Activated T-cell treated with anti-CD3 and anti-CD28 coated beads, Interleukin-2, amount 50 U/mL, for 4 hours (primary cell): ENCODE measurements around the gene ACER1. TPM values are rescaled to one million over a fixed set of nuclear protein-coding genes. Genes with fewer than 3 reads are reported as not detected.
A peak's percentile ranks its signal among the peaks of the same experiment; 100 is the strongest.

Experiments
- ATAC-seq, 2 donors: fragments of 200-7000 bp; cut with Tn5 transposase; one replicate each; pipeline ENCODE4 v1.10.0; 2021
- DNase-seq: peaks from one replicate; pipeline ENCODE4 v3.0.0-alpha.2; 2020
- H3K27me3 Mint-ChIP-seq: one replicate; pipeline ENCODE4 v1.8.0; 2021; ENCODE audit warnings: low read depth, mixed read lengths
- H3K36me3 Mint-ChIP-seq: one replicate; pipeline ENCODE4 v1.8.0; 2022; ENCODE audit warnings: mixed read lengths; ENCODE audit not compliant: insufficient read depth
- H3K4me1 Mint-ChIP-seq: one replicate; pipeline ENCODE4 v1.8.0; 2021; ENCODE audit warnings: low read depth, mixed read lengths
- H3K4me3 Mint-ChIP-seq: one replicate; pipeline ENCODE4 v1.8.0; 2021; ENCODE audit warnings: mild to moderate bottlenecking, moderate library complexity, mixed read lengths
- H3K9me3 Mint-ChIP-seq: one replicate; pipeline ENCODE4 v1.8.0; 2021; ENCODE audit warnings: mixed read lengths
- total RNA-seq, 3 donors: library from RNA; stranded (reverse); gene quantifications; one replicate each; pipeline ENCODE4 v1.2.1, GENCODE V29; 2021

The ACER1 gene
- under 1 TPM; 0.13 to 0.22 (median 0.15) TPM for total RNA-seq

GRCh38 chr19:6333439-6333838, at the start of gene ACER1:
Gene ACER1, minus strand, starts transcription at chr19:6333612. Its CDS starts 61 bp downstream, at chr19:6333551.
- H3K4me3 Mint-ChIP-seq, result no peak within 1 kb of the TSS
- H3K27me3 Mint-ChIP-seq, result no peaks in the 10 kb centered on the region

GRCh38 chr19:6383188-6383587, 49.8 kb upstream of the ACER1 start:
- Mint-ChIP-seq H3K9me3 (no peaks in the 10 kb centered on the region), H3K4me1 (no peaks in the 10 kb centered on the region), H3K27me3 (no peaks in the 10 kb centered on the region), H3K36me3 (peaks cover 41% of the 10 kb centered on the region), H3K4me3 (no peak overlapping the region)
- ATAC-seq (no peak), DNase-seq (no peak)

More at GRCh38 chr19:6333439-6333838, at the start of gene ACER1:
- DNase-seq (no peak), ATAC-seq (no peak)
- Mint-ChIP-seq H3K9me3 (no peaks in the 10 kb centered on the region), H3K4me1 (no peaks in the 10 kb centered on the region), H3K36me3 (peaks cover 2% of the 10 kb centered on the region)

GRCh38 chr19:6381030-6381750, 47.8 kb upstream of the ACER1 start:
- ATAC-seq, result no peak
- Mint-ChIP-seq H3K9me3 (no peaks in the 10 kb centered on the region), H3K4me3 (no peak overlapping the region), H3K27me3 (no peaks in the 10 kb centered on the region), H3K4me1 (no peaks in the 10 kb centered on the region), H3K36me3 (peaks cover 35% of the 10 kb centered on the region)
- DNase-seq, result no peak

DNA sequence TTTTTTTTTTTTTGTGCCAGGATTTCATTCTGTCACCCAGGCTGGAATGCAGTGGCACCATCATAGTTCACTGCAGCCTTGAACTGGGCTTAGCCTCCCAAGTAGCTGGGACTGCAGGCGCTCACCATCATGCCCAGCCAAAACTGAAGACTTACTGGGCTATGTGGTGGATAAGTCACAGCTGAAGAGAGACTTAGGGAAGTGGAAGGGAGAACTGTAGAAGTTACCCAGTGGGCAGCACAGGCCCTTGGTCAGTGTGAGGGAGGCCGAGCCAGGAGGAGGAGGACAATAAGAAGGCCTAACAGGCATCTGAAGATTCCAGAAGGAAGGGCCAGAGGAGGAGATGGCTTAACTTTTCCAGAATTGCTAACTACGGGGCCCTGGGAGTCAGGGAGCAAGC, 46.3 kb upstream of the ACER1 start:
- no peaks in the 10 kb centered on the region for H3K27me3 Mint-ChIP-seq
- no peak for ATAC-seq
- H3K4me1 Mint-ChIP-seq, result no peaks in the 10 kb centered on the region
- H3K9me3 Mint-ChIP-seq, result no peaks in the 10 kb centered on the region
- DNase-seq, result no peak
- no peak overlapping the region for H3K4me3 Mint-ChIP-seq
- peaks cover 27% of the 10 kb centered on the region for H3K36me3 Mint-ChIP-seq

- H3K9me3 Mint-ChIP-seq, result no peaks in the 10 kb centered on the region
- H3K27me3 Mint-ChIP-seq, result no peaks in the 10 kb centered on the region
- peaks cover 27% of the 10 kb centered on the region for H3K36me3 Mint-ChIP-seq
- no peak for DNase-seq
- no peak overlapping the region for H3K4me3 Mint-ChIP-seq
- peaks cover 4% of the 10 kb centered on the region for H3K4me1 Mint-ChIP-seq
- ATAC-seq, result no peak
Measured at GRCh38 chr19:6378486-6378885, 45.1 kb upstream of the ACER1 start.

DNA sequence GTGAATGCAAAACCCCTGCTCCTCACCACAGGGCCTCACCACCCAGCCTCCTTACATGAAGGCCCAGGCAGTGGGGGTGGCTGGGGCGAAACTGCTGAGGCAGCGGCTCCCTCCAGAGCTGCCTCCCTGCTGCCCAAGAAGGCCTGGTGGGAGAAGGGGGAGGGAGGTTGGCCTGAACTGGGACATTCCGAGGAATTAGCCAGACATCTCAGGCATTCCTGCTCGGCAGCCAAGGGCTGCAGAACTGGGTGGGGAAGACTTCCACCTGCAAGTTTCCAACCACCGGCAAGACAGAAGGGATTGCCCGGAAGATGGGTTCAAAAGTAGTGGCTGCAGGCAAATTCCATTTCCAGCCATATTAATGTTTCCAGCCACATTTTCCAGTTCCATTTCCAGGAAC, 44.6 kb upstream of the ACER1 start:
- Mint-ChIP-seq H3K36me3 (peaks cover 24% of the 10 kb centered on the region), H3K9me3 (no peaks in the 10 kb centered on the region), H3K4me1 (peaks cover 4% of the 10 kb centered on the region), H3K4me3 (no peak overlapping the region), H3K27me3 (no peaks in the 10 kb centered on the region)
- no peak for DNase-seq
- no peak for ATAC-seq

GRCh38 chr19:6376512-6377190, 43.2 kb upstream of the ACER1 start:
- H3K27me3 Mint-ChIP-seq, result no peaks in the 10 kb centered on the region
- ATAC-seq (no peak), DNase-seq (no peak)
- H3K36me3 Mint-ChIP-seq, result peaks cover 18% of the 10 kb centered on the region
- H3K9me3 Mint-ChIP-seq, result no peaks in the 10 kb centered on the region
- H3K4me1 Mint-ChIP-seq, result peaks cover 8% of the 10 kb centered on the region
- no peak overlapping the region for H3K4me3 Mint-ChIP-seq

DNA sequence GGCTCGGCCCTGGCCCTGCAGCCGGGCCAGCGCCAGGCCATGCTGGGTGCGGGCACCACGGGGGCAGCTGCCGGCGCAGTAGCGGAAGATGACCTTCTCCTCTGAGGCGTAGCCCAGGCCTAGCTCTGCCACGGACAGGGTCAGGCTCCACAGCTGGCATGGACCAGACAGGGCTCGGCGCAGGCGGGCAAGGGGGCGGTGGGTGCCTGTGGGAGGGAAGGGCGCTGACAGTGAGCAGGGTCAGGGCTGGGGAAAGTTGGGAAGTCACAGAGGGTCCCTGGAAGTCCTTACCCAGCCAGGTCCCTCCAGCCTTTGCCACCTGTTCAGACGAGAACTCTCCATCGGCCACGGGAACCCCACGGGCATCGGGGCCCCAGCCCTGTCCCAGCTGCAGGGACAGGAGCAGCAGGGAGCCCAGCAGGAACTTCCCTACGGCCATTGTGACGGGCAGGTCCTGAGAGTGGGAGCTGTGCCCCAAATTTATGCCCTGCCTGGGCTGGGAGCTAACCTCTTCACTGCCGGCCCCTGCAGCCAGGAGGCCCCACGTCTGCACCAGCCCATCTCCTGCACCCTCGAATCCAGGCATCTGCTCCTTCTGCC, 42.1 kb upstream of the ACER1 start, which contains the start of gene PSPN:
Gene PSPN, minus strand, starts transcription at position 523 of the 600 bp plus-strand sequence. Its CDS starts 84 bp downstream, at position 439.
- Mint-ChIP-seq H3K36me3 (peaks cover 10% of the 10 kb centered on the region), H3K27me3 (no peaks in the 10 kb centered on the region), H3K9me3 (no peaks in the 10 kb centered on the region), H3K4me3 (no peak within 1 kb of the TSS), H3K4me1 (peaks cover 8% of the 10 kb centered on the region)
- ATAC-seq, result no peak
- DNase-seq, result no peak

GRCh38 chr19:6374711-6375410, 41.4 kb upstream of the ACER1 start:
- DNase-seq (no peak), ATAC-seq (no peak)
- no peaks in the 10 kb centered on the region for H3K27me3 Mint-ChIP-seq
- H3K4me1 Mint-ChIP-seq, result peaks cover 8% of the 10 kb centered on the region
- peaks cover 5% of the 10 kb centered on the region for H3K36me3 Mint-ChIP-seq
- H3K9me3 Mint-ChIP-seq, result no peaks in the 10 kb centered on the region
- no peak overlapping the region for H3K4me3 Mint-ChIP-seq

GRCh38 chr19:6374161-6374709, 40.8 kb upstream of the ACER1 start:
- DNase-seq, result no peak
- Mint-ChIP-seq H3K27me3 (no peaks in the 10 kb centered on the region), H3K4me1 (peaks cover 10% of the 10 kb centered on the region), H3K9me3 (no peaks in the 10 kb centered on the region), H3K36me3 (peaks cover 5% of the 10 kb centered on the region), H3K4me3 (no peak overlapping the region)
- no peak for ATAC-seq

- Mint-ChIP-seq H3K36me3 (peaks cover 9% of the 10 kb centered on the region), H3K4me3 (peak overlapping the region; percentile 86), H3K9me3 (no peaks in the 10 kb centered on the region), H3K4me1 (peaks cover 10% of the 10 kb centered on the region), H3K27me3 (no peaks in the 10 kb centered on the region)
- no peak for ATAC-seq
- DNase-seq, result no peak
Measured at GRCh38 chr19:6373813-6374108, 40.3 kb upstream of the ACER1 start.

GRCh38 chr19:6373096-6373812, 39.8 kb upstream of the ACER1 start:
- DNase-seq (peak; percentile 99), ATAC-seq (peak; percentile 69 to 74)
- peaks cover 8% of the 10 kb centered on the region for H3K36me3 Mint-ChIP-seq
- H3K9me3 Mint-ChIP-seq, result no peaks in the 10 kb centered on the region
- H3K4me1 Mint-ChIP-seq, result peaks cover 10% of the 10 kb centered on the region
- peak overlapping the region; percentile 86 for H3K4me3 Mint-ChIP-seq
- no peaks in the 10 kb centered on the region for H3K27me3 Mint-ChIP-seq

- Mint-ChIP-seq H3K4me3 (peak within 1 kb of the TSS; percentile 86), H3K27me3 (no peaks in the 10 kb centered on the region), H3K36me3 (peaks cover 12% of the 10 kb centered on the region), H3K4me1 (peaks cover 10% of the 10 kb centered on the region), H3K9me3 (no peaks in the 10 kb centered on the region)
- DNase-seq (peak; percentile 92), ATAC-seq (peak; percentile 83 to 84)
Measured at GRCh38 chr19:6372594-6373095, 39.2 kb upstream of the ACER1 start, which contains the start of gene ALKBH7. Gene ALKBH7, plus strand, starts transcription at chr19:6372794. Its CDS starts 27 bp downstream, at chr19:6372821.
